ENCODE data around the gene RNFT2. TPM values are rescaled to one million over a fixed set of nuclear protein-coding genes. Genes with fewer than 3 reads are reported as not detected.
A peak's percentile ranks its signal among the peaks of the same experiment; 100 is the strongest.
"Not testable (repeated sequence)": the region's sequence is repeated elsewhere in the genome, so short reads cannot be mapped to it uniquely, and the experiment has no call there.

Gene RNFT2
- polyA plus RNA-seq, 4 donors = 0.45 to 2.4 (median 1.0) TPM

DNA sequence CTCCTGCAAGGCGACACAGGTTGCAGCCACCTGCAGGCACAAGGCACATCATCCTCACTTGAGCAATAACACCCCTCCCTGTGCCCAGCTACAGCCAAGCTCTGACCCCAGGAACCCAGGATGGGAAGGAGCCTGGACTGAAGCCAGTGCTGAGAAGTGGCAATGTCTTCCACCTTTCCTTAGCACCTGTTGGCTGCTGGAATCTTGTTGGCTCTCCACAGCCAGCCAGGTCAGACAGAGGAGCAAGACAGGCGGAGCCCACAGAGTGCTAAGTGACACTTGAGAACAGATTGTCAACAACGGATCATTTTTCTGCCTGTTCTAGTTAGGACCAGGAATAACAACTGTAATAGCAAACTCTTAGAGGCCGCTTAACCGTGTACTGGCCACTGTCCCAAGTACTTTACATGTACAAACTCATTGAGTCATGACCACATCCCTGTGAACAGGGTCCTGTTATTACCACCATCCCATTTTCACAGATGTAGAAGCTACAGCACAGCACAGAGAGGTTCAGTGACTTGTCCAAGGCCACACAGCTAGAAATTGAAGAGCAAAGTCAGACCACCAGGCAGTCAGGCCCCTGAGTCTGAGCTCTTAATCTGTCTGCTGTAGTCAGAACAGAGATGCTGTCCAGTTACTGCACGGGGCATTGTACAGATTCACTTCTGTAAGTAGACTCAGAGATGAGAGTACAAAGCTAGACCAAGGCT, 45.6 kb downstream of the RNFT2 start:
- Histone ChIP-seq H3K27me3 (ENCODE audit: control insufficient read depth in 3 of 3, insufficient read depth in 3 of 3, low read length in 3 of 3) (no peaks in the 10 kb centered on the region), H3K9me3 (ENCODE audit: control insufficient read depth in 2 of 2, insufficient read depth in 1 of 2, low read depth in 1 of 2, low read length in 1 of 2) (no peaks in the 10 kb centered on the region), H3K4me1 (ENCODE audit: control insufficient read depth in 3 of 3, insufficient read depth in 2 of 3, low read depth in 1 of 3, low read length in 2 of 3) (no peaks in the 10 kb centered on the region), H3K4me3 (ENCODE audit: low read depth in 1 of 3, low read length in 3 of 3) (no peak overlapping the region), H3K36me3 (ENCODE audit: control insufficient read depth in 3 of 3, insufficient read depth in 2 of 3, low read depth in 1 of 3, low read length in 3 of 3) (peaks cover 0 to 11% (median 0%) of the 10 kb centered on the region in 3 donors), H3K27ac (ENCODE audit: low read depth in 1 of 3, low read length in 2 of 3) (no peak overlapping the region)
- FAIRE-seq (no peak), DNase-seq (no peak)
- 85 to 91% (median 88%) methylated on average over 6 of the region's 6 CpGs for WGBS, 3 donors

DNA sequence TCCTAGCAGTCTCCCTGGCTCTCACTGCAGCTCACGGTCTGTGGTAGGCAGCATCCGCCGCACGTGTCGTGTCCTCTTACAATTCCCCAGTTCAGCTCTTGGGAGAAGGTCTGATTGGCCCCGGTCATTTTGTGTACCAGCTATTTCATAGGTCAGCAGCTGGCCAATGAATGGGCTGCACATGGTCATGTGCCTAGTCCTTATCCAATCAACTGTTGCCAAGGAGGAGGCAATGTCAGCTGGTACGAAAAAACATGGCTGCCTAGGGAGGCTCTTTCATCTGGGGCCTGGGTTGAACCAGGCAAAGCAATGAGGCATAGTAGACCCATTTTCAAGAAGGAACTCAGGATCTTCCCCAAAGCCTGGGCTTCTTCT, 46.1 kb downstream of the RNFT2 start:
- no peaks in the 10 kb centered on the region for H3K9me3 ChIP-seq (ENCODE audit: control insufficient read depth in 2 of 2, insufficient read depth in 1 of 2, low read depth in 1 of 2, low read length in 1 of 2)
- H3K4me3 ChIP-seq (ENCODE audit: low read depth in 1 of 3, low read length in 3 of 3) = no peak overlapping the region
- FAIRE-seq = no peak
- no peaks in the 10 kb centered on the region for H3K4me1 ChIP-seq (ENCODE audit: control insufficient read depth in 3 of 3, insufficient read depth in 2 of 3, low read depth in 1 of 3, low read length in 2 of 3)
- H3K27me3 ChIP-seq (ENCODE audit: control insufficient read depth in 3 of 3, insufficient read depth in 3 of 3, low read length in 3 of 3) = no peaks in the 10 kb centered on the region
- H3K27ac ChIP-seq (ENCODE audit: low read depth in 1 of 3, low read length in 2 of 3) = no peak overlapping the region
- no peak for DNase-seq
- WGBS, 3 donors = 95 to 100% (median 97%) methylated on average over 7 of the region's 7 CpGs
- peaks cover 0 to 9% (median 0%) of the 10 kb centered on the region in 3 donors for H3K36me3 ChIP-seq (ENCODE audit: control insufficient read depth in 3 of 3, insufficient read depth in 2 of 3, low read depth in 1 of 3, low read length in 3 of 3)

DNA sequence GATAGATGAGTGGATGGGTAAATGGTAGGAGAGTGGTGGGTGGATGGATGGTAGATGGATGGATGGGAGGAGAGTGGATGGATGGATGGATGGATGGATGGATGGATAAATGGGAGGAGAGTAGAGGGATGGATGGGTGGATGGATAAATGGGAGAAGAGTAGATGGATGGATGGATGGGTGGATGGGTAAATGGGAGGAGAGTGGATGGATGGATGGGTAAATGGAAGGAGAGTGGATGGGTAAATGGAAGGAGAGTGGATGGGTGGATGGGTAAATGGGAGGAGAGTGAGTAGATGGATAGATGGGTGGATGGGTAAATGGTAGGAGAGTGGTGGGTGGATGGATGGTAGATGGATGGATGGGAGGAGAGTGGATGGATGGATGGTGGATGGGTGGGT, 51.4 kb downstream of the RNFT2 start:
- H3K9me3 ChIP-seq (ENCODE audit: control insufficient read depth in 2 of 2, insufficient read depth in 1 of 2, low read depth in 1 of 2, low read length in 1 of 2); H3K4me1 ChIP-seq (ENCODE audit: control insufficient read depth in 3 of 3, insufficient read depth in 2 of 3, low read depth in 1 of 3, low read length in 2 of 3); DNase-seq; H3K4me3 ChIP-seq (ENCODE audit: low read depth in 1 of 3, low read length in 3 of 3); H3K27ac ChIP-seq (ENCODE audit: low read depth in 1 of 3, low read length in 2 of 3); FAIRE-seq; H3K36me3 ChIP-seq (ENCODE audit: control insufficient read depth in 3 of 3, insufficient read depth in 2 of 3, low read depth in 1 of 3, low read length in 3 of 3); H3K27me3 ChIP-seq (ENCODE audit: control insufficient read depth in 3 of 3, insufficient read depth in 3 of 3, low read length in 3 of 3): not testable (repeated sequence)

DNA sequence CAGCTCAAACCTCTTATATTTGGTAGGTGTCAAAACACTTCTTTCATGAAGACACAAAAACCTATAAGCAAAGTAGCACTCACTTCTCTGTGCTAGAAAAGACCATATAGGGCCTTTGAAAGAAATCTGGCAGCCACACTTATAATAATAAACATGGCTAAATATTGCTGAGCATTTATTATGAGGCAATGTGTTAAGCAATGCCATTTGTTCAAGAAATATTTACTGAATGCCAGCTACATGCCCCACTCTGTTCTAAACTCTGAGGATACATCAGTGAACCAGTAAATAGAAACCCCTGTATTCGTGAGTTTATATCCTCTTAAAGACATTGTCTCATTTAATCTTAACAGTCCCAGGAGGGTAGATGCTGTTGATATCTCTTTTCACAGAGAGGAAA, 52.0 kb downstream of the RNFT2 start:
- Histone ChIP-seq H3K9me3 (ENCODE audit: control insufficient read depth in 2 of 2, insufficient read depth in 1 of 2, low read depth in 1 of 2, low read length in 1 of 2) (no peaks in the 10 kb centered on the region), H3K27ac (ENCODE audit: low read depth in 1 of 3, low read length in 2 of 3) (no peak overlapping the region), H3K4me1 (ENCODE audit: control insufficient read depth in 3 of 3, insufficient read depth in 2 of 3, low read depth in 1 of 3, low read length in 2 of 3) (no peaks in the 10 kb centered on the region), H3K4me3 (ENCODE audit: low read depth in 1 of 3, low read length in 3 of 3) (no peak overlapping the region), H3K27me3 (ENCODE audit: control insufficient read depth in 3 of 3, insufficient read depth in 3 of 3, low read length in 3 of 3) (no peaks in the 10 kb centered on the region), H3K36me3 (ENCODE audit: control insufficient read depth in 3 of 3, insufficient read depth in 2 of 3, low read depth in 1 of 3, low read length in 3 of 3) (peaks cover 0 to 2% (median 0%) of the 10 kb centered on the region in 3 donors)
- 65 to 77% (median 76%) methylated on average over 1 of the region's 1 CpG for WGBS, 3 donors
- FAIRE-seq (no peak), DNase-seq (no peak)

GRCh38 chr12:116792403-116792802, 54.3 kb downstream of the RNFT2 start:
- Histone ChIP-seq H3K27me3 (ENCODE audit: control insufficient read depth in 3 of 3, insufficient read depth in 3 of 3, low read length in 3 of 3) (no peaks in the 10 kb centered on the region), H3K36me3 (ENCODE audit: control insufficient read depth in 3 of 3, insufficient read depth in 2 of 3, low read depth in 1 of 3, low read length in 3 of 3) (no peaks in the 10 kb centered on the region), H3K27ac (ENCODE audit: low read depth in 1 of 3, low read length in 2 of 3) (no peak overlapping the region), H3K4me1 (ENCODE audit: control insufficient read depth in 3 of 3, insufficient read depth in 2 of 3, low read depth in 1 of 3, low read length in 2 of 3) (peaks cover 0 to 2% (median 0%) of the 10 kb centered on the region in 3 donors), H3K9me3 (ENCODE audit: control insufficient read depth in 2 of 2, insufficient read depth in 1 of 2, low read depth in 1 of 2, low read length in 1 of 2) (no peaks in the 10 kb centered on the region), H3K4me3 (ENCODE audit: low read depth in 1 of 3, low read length in 3 of 3) (no peak overlapping the region)
- WGBS, 3 donors = 49 to 79% (median 68%) methylated on average over 10 of the region's 10 CpGs
- DNase-seq (no peak), FAIRE-seq (no peak)

DNA sequence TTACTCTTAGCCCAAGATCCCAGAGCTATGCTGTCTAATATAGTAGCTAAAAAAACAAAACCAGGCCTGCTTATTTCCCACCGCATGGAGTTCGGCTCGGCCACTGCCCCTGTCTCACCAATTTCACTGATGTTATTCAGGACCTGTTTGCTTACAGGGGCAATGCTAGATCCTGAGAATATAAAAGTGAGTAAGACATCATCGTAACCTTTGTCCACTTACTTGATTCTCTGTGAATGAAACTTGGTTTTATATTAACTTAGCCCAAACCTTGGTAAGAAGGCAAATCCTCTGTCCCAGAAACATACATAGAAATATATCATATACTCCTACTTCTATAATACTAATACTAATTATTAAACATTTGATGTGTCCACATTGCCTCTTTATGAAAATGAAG, 56.6 kb downstream of the RNFT2 start:
- FAIRE-seq (no peak), DNase-seq (peak; percentile 45 to 49)
- Histone ChIP-seq H3K4me1 (ENCODE audit: control insufficient read depth in 3 of 3, insufficient read depth in 2 of 3, low read depth in 1 of 3, low read length in 2 of 3) (peaks cover 0 to 2% (median 0%) of the 10 kb centered on the region in 3 donors), H3K27ac (ENCODE audit: low read depth in 1 of 3, low read length in 2 of 3) (no peak overlapping the region), H3K27me3 (ENCODE audit: control insufficient read depth in 3 of 3, insufficient read depth in 3 of 3, low read length in 3 of 3) (no peaks in the 10 kb centered on the region), H3K4me3 (ENCODE audit: low read depth in 1 of 3, low read length in 3 of 3) (no peak overlapping the region), H3K36me3 (ENCODE audit: control insufficient read depth in 3 of 3, insufficient read depth in 2 of 3, low read depth in 1 of 3, low read length in 3 of 3) (no peaks in the 10 kb centered on the region), H3K9me3 (ENCODE audit: control insufficient read depth in 2 of 2, insufficient read depth in 1 of 2, low read depth in 1 of 2, low read length in 1 of 2) (peaks cover 0 to 16% of the 10 kb centered on the region in 2 donors)
- WGBS, 3 donors = 20 to 53% (median 32%) methylated on average over 4 of the region's 4 CpGs

GRCh38 chr12:116797885-116798284, 59.8 kb downstream of the RNFT2 start:
- 89 to 93% (median 92%) methylated on average over 6 of the region's 6 CpGs for WGBS, 3 donors
- DNase-seq = no peak
- FAIRE-seq = no peak
- H3K27ac ChIP-seq (ENCODE audit: low read depth in 1 of 3, low read length in 2 of 3) = no peak overlapping the region
- peaks cover 0 to 2% (median 0%) of the 10 kb centered on the region in 3 donors for H3K4me1 ChIP-seq (ENCODE audit: control insufficient read depth in 3 of 3, insufficient read depth in 2 of 3, low read depth in 1 of 3, low read length in 2 of 3)
- no peaks in the 10 kb centered on the region for H3K36me3 ChIP-seq (ENCODE audit: control insufficient read depth in 3 of 3, insufficient read depth in 2 of 3, low read depth in 1 of 3, low read length in 3 of 3)
- peaks cover 0 to 20% of the 10 kb centered on the region in 2 donors for H3K9me3 ChIP-seq (ENCODE audit: control insufficient read depth in 2 of 2, insufficient read depth in 1 of 2, low read depth in 1 of 2, low read length in 1 of 2)
- H3K4me3 ChIP-seq (ENCODE audit: low read depth in 1 of 3, low read length in 3 of 3) = no peak overlapping the region
- H3K27me3 ChIP-seq (ENCODE audit: control insufficient read depth in 3 of 3, insufficient read depth in 3 of 3, low read length in 3 of 3) = no peaks in the 10 kb centered on the region

DNA sequence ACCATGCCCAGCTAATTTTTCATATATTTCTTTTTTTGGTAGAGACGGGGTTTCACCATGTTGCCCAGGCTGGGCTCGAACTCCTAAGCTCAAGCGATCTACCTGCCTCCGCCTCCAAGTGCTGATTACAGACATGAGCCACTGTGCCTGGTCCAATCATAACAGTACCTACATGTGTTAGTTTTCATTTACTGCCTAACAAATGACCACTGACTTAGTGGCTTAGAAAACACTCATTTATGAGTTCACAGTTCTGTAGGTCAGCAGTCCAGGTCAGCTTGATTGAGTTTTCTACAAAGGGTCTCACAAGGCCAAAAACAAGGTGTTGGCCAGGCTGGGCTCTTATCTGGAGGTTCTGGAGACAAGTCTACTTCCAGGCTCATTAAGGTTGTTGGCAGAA, 60.6 kb downstream of the RNFT2 start:
- 96 to 99% (median 98%) methylated on average over 4 of the region's 4 CpGs for WGBS, 3 donors
- no peak for FAIRE-seq
- Histone ChIP-seq H3K9me3 (ENCODE audit: control insufficient read depth in 2 of 2, insufficient read depth in 1 of 2, low read depth in 1 of 2, low read length in 1 of 2) (peaks cover 0 to 20% of the 10 kb centered on the region in 2 donors), H3K36me3 (ENCODE audit: control insufficient read depth in 3 of 3, insufficient read depth in 2 of 3, low read depth in 1 of 3, low read length in 3 of 3) (no peaks in the 10 kb centered on the region), H3K4me3 (ENCODE audit: low read depth in 1 of 3, low read length in 3 of 3) (no peak overlapping the region), H3K27me3 (ENCODE audit: control insufficient read depth in 3 of 3, insufficient read depth in 3 of 3, low read length in 3 of 3) (no peaks in the 10 kb centered on the region), H3K27ac (ENCODE audit: low read depth in 1 of 3, low read length in 2 of 3) (no peak overlapping the region), H3K4me1 (ENCODE audit: control insufficient read depth in 3 of 3, insufficient read depth in 2 of 3, low read depth in 1 of 3, low read length in 2 of 3) (peaks cover 0 to 2% (median 0%) of the 10 kb centered on the region in 3 donors)
- DNase-seq = no peak

DNA sequence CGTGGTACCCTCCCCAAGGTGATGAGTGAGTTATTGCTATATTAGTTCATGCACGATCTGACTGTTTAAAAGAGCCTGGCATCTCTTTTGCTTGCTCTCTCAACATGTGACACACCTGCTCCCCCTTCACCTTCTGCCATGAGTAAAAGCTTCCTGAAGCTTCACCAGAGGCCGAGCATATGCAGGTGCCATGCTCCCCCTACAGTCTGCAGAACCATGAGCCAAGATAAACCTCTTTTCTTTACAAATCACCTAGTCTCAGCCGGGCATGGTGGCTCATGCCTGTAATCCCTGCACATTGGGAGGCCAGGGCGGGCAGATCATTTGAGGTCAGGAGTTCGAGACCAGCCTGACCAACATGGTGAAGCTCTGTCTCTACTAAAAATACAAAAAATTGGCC, 61.8 kb downstream of the RNFT2 start:
- peaks cover 0 to 2% (median 0%) of the 10 kb centered on the region in 3 donors for H3K4me1 ChIP-seq (ENCODE audit: control insufficient read depth in 3 of 3, insufficient read depth in 2 of 3, low read depth in 1 of 3, low read length in 2 of 3)

More for the DNA sequence above, 61.8 kb downstream of the RNFT2 start:
- no peak overlapping the region for H3K4me3 ChIP-seq (ENCODE audit: low read depth in 1 of 3, low read length in 3 of 3)
- no peaks in the 10 kb centered on the region for H3K27me3 ChIP-seq (ENCODE audit: control insufficient read depth in 3 of 3, insufficient read depth in 3 of 3, low read length in 3 of 3)
- 80% methylated on average over 6 of the region's 6 CpGs for WGBS, 3 donors
- FAIRE-seq (no peak), DNase-seq (no peak)
- no peaks in the 10 kb centered on the region for H3K36me3 ChIP-seq (ENCODE audit: control insufficient read depth in 3 of 3, insufficient read depth in 2 of 3, low read depth in 1 of 3, low read length in 3 of 3)
- no peak overlapping the region for H3K27ac ChIP-seq (ENCODE audit: low read depth in 1 of 3, low read length in 2 of 3)
- H3K9me3 ChIP-seq (ENCODE audit: control insufficient read depth in 2 of 2, insufficient read depth in 1 of 2, low read depth in 1 of 2, low read length in 1 of 2) = peaks cover 0 to 20% of the 10 kb centered on the region in 2 donors
